Lower leg skin (tissue), 3 donors: ENCODE data around the gene DTNB.

Experiments used
- POLR2A ChIP-seq, 2 donors: fragments of 450-650 bp; IDR thresholded peaks; one replicate each; pipeline ENCODE4 v1.6.1; 2016 to 2017; ENCODE audit warnings: antibody characterized with exemption in 2 of 2, mild to moderate bottlenecking in 1 of 2, moderate library complexity in 1 of 2
- TF ChIP-seq, protein P1 (sequence below), 3 donors: fragments of 450-650 bp; IDR thresholded peaks; one replicate each; pipeline ENCODE4 v1.5.1; 2016; ENCODE audit warnings: antibody characterized with exemption in 3 of 3, mild to moderate bottlenecking in 3 of 3, moderate library complexity in 2 of 3

DNA sequence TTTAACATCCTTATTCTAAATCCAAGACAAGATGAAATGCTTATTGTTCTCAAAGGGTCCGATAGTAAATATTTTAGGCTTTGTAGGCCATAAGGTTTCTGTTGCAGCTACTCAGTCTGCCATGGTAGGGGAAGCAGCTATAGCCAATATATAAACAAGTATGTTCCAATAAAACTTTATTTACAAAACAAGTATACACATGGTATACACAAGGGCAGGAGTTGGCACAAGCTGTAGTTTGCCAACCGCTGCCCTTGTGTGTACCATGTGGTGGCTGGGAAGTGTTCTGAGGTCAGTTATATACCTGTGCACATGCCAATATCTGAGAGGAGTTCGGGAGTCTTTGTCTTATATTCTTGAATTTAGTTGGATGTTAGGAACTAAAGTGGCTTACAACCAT, 205.6 kb downstream of the DTNB start:
- TF ChIP-seq, protein P1, sequence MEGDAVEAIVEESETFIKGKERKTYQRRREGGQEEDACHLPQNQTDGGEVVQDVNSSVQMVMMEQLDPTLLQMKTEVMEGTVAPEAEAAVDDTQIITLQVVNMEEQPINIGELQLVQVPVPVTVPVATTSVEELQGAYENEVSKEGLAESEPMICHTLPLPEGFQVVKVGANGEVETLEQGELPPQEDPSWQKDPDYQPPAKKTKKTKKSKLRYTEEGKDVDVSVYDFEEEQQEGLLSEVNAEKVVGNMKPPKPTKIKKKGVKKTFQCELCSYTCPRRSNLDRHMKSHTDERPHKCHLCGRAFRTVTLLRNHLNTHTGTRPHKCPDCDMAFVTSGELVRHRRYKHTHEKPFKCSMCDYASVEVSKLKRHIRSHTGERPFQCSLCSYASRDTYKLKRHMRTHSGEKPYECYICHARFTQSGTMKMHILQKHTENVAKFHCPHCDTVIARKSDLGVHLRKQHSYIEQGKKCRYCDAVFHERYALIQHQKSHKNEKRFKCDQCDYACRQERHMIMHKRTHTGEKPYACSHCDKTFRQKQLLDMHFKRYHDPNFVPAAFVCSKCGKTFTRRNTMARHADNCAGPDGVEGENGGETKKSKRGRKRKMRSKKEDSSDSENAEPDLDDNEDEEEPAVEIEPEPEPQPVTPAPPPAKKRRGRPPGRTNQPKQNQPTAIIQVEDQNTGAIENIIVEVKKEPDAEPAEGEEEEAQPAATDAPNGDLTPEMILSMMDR (IDR thresholded peaks at IDR 0.05) = no peak
- no peak for TF ChIP-seq POLR2A (IDR thresholded peaks at IDR 0.05)
